BE2C (cell line): Measurements from ENCODE around the gene GDPD5.
A peak's percentile ranks its signal among the peaks of the same experiment; 100 is the strongest.

Experiments used
- DNase-seq: peaks from one replicate; pipeline ENCODE4 v3.0.0-alpha.2; 2020
- H3K27me3 ChIP-seq: fragments of 250-450 bp; sonication (Bioruptor Pico); 2 replicates; pipeline ENCODE4 v1.5.1; 2020; ENCODE audit warnings: mild to moderate bottlenecking
- H3K36me3 ChIP-seq: fragments of 250-450 bp; sonication (Bioruptor Pico); 2 replicates; pipeline ENCODE4 v1.5.1; 2020; ENCODE audit warnings: mild to moderate bottlenecking
- H3K4me1 ChIP-seq: fragments of 250-450 bp; sonication (Bioruptor Pico); 2 replicates; pipeline ENCODE4 v1.5.1; 2020
- H3K4me3 ChIP-seq: 2 replicates; pipeline ENCODE4 v1.5.1; 2011; ENCODE audit warnings: low read depth, low read length
- H3K9me3 ChIP-seq: fragments of 250-450 bp; sonication (Bioruptor Pico); 2 replicates; pipeline ENCODE4 v1.5.1; 2020
- CTCF ChIP-seq: IDR thresholded peaks from 2 replicates; pipeline ENCODE4 v1.5.1; 2012; ENCODE audit warnings: mild to moderate bottlenecking, low read depth, low read length

Gene GDPD5

GRCh38 chr11:75388386-75389275 is 137.1 kb downstream of the GDPD5 start:
- peak; percentile 92 for TF ChIP-seq CTCF
- Histone ChIP-seq H3K36me3 (no peaks in the 10 kb centered on the region), H3K9me3 (no peaks in the 10 kb centered on the region), H3K4me3 (no peak overlapping the region; the same call in 1 of the 2 replicates), H3K4me1 (peaks cover 4% of the 10 kb centered on the region), H3K27me3 (no peaks in the 10 kb centered on the region)
- DNase-seq = peak; percentile 82

GRCh38 chr11:75387736-75388294 is 137.9 kb downstream of the GDPD5 start:
- DNase-seq = no peak
- Histone ChIP-seq H3K36me3 (no peaks in the 10 kb centered on the region), H3K4me3 (no peak overlapping the region), H3K9me3 (no peaks in the 10 kb centered on the region), H3K4me1 (peaks cover 7% of the 10 kb centered on the region), H3K27me3 (no peaks in the 10 kb centered on the region)
- TF ChIP-seq CTCF = no peak

DNA sequence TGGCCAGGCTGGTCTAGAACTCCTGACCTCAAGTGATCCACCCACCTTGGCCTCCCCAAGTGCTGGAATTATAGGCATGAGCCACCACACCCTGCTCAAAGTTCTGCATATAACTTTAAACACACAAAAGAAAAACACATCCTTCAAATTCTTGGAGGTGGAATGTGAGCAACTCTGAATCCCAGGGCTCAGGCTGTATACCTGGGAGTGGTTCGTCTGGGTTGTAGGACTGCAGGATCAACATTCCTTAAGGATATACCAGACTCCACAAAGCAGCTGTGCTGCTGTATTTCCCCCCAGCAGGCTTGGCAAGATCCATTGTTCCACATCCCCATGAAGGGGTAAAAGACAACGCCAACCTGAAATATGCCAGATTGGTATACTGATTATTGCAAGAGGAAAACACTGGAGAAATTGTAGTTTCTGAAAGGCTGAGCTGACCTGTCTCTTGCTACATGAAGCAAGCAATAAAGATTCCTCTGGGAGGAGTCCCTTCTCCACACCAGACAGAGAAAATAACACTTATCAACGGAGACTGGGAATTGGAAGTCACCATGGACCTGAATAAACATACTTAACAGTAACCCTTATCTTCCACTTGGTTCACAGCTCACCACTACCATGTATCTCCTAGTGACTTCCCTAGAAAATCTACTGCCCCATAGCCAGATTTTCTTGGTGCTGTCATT is 138.7 kb downstream of the GDPD5 start:
- DNase-seq = no peak
- no peaks in the 10 kb centered on the region for H3K36me3 ChIP-seq
- no peak for TF ChIP-seq CTCF
- no peak overlapping the region for H3K4me3 ChIP-seq
- H3K27me3 ChIP-seq = no peaks in the 10 kb centered on the region
- no peaks in the 10 kb centered on the region for H3K9me3 ChIP-seq
- peaks cover 7% of the 10 kb centered on the region for H3K4me1 ChIP-seq
